RWPE1 (cell line): ENCODE data around the gene OR5D13.

Source experiments
- CTCF ChIA-PET: fragments of 350-600 bp; sonication (Branson Sonifier 250); formaldehyde crosslinking; extraction: SDS; loops from one replicate; lab custom pipeline; 2021; lab: Yijun Ruan, JAX
- POLR2A ChIA-PET: fragments of 400-600 bp; formaldehyde crosslinking; extraction: SDS; loops from one replicate; lab custom pipeline; 2020; ENCODE audit warnings: antibody characterized with exemption; ENCODE audit not compliant: low non-redundant PET; lab: Yijun Ruan, JAX
- DNase-seq: peaks from one replicate; pipeline ENCODE4 v3.0.0; 2012; ENCODE audit warnings: low spot score
- H3K27ac ChIP-seq: fragments of 450-650 bp; 2 replicates; pipeline ENCODE4 v1.5.1; 2017
- TF ChIP-seq, protein P1 (sequence below): fragments of 450-650 bp; conservative IDR thresholded peaks from 2 replicates; pipeline ENCODE4 v1.5.1; 2017; ENCODE audit warnings: low read depth, mild to moderate bottlenecking

The OR5D13 gene

DNA sequence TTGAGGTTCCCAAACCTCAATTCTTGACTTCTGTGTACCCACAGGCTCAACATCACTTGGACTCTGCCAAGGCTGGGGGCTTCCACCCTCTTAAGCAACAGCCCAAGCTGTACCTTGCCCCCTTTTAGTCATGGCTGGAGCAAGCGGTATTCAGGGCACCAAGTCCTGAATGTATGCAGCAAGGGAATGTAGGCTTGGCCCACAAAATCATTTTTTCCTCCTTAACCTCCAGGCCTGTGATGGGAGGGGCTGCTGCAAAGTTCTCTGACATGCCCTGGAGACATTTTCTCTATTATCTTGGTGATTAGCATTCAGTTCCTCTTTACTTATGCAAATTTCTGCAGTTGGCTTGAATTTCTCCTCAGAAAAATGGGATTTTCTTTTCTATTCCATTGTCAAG is 33.0 kb downstream of the OR5D13 start:
- no peak overlapping the region for H3K27ac ChIP-seq
- DNase-seq = no peak
- TF ChIP-seq, protein P1, sequence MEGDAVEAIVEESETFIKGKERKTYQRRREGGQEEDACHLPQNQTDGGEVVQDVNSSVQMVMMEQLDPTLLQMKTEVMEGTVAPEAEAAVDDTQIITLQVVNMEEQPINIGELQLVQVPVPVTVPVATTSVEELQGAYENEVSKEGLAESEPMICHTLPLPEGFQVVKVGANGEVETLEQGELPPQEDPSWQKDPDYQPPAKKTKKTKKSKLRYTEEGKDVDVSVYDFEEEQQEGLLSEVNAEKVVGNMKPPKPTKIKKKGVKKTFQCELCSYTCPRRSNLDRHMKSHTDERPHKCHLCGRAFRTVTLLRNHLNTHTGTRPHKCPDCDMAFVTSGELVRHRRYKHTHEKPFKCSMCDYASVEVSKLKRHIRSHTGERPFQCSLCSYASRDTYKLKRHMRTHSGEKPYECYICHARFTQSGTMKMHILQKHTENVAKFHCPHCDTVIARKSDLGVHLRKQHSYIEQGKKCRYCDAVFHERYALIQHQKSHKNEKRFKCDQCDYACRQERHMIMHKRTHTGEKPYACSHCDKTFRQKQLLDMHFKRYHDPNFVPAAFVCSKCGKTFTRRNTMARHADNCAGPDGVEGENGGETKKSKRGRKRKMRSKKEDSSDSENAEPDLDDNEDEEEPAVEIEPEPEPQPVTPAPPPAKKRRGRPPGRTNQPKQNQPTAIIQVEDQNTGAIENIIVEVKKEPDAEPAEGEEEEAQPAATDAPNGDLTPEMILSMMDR = no peak
- ChIA-PET POLR2A (no interaction called here), CTCF (no interaction called here)

DNA sequence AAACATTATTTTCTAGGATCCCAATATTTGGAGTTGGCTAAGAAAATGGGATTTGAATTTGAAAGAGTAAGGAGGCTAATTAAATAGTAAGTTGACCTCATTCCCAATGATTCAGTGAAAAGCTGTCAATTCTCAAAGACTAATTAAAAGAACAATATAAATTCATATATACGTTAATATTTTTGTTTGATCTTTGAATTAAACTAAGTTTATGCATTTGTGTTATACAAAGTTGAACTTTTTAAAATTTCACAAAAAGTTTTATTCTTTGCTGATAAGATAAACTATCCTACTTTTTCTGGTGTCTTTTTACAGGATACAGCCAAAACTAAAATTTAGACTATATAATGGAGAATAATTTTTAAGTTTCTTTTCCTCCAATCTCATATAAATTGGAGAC is 37.8 kb downstream of the OR5D13 start, which contains the start of gene OR5L1:
Gene OR5L1, plus strand, starts transcription at position 301 of the 400 bp plus-strand sequence. CDS start 100 bp downstream, outside the sequence.
- TF ChIP-seq, protein P1 = no peak
- no peak within 1 kb of the TSS for H3K27ac ChIP-seq
- DNase-seq = no peak
- CTCF ChIA-PET = no interaction called here
- POLR2A ChIA-PET = no interaction called here

DNA sequence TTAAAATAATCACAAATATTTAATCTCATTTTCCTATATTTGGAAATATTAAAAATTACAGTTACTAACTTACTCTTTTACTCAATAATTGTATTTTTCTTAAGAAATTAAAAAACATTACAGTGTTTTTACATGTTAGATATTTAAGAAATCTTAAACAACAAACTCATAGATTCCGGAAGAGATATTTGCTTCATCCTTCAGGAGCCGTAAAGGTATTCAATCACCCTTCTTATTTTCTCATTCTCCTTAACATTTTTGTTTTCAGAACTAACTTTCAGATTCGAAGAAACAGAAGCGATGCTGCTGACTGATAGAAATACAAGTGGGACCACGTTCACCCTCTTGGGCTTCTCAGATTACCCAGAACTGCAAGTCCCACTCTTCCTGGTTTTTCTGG is 46.1 kb downstream of the OR5D13 start, which contains the start of gene OR5D18:
Gene OR5D18, plus strand, starts transcription at position 301 of the 400 bp plus-strand sequence. Its CDS starts 0 bp downstream, at position 301.
- no peak within 1 kb of the TSS for H3K27ac ChIP-seq
- POLR2A ChIA-PET = no interaction called here
- TF ChIP-seq, protein P1 = no peak
- CTCF ChIA-PET = no interaction called here
- no peak for DNase-seq
